ENCODE results near the gene MYCBP.
"Not testable (repeated sequence)": the region's sequence is repeated elsewhere in the genome, so short reads cannot be mapped to it uniquely, and the experiment has no call there.

The MYCBP gene, protein sequence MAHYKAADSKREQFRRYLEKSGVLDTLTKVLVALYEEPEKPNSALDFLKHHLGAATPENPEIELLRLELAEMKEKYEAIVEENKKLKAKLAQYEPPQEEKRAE

DNA sequence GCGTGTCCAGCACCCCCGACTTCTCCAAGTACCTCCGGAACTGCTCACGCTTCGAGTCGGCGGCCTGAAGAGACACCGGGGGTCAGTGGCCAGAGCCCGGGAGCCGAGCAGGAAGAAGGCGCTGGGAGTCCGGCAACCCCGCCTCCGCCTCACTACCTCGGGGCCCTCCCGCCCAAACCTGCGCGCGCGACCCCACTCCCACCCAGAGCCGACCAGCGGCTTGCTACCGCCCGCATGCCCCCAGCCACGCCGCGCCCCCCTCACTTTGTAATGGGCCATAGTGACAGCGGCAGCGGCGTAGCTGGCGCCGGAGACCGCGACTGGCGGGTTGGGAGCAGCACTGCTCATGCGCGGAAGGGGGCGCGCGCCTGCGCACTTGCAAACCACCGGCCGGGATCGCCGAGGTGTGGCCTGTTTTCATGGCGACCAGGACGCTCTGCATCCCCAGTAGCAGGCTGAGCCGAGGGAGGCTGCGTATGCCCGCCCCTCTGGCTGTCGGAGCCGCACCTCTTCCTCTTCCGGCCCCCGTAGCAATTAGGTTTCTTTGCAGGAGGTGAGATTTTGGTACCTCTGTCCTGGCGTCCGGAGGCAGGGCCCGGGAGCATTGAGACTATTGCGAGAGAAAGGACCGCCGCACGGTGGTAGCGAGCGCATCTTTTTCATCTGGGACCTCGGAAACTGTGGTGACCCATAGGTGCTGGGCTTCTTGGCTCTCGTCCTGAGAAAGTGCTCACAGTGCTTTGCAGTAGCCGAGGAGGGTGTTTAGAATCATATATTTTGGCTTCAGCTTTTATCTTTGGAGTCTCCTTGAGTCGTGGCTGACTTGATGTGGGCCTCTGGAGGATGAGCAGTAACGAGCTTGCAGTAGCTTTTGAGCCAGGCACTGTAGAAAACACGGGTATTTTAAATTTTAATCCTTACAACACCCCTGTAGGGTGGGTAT lies at the start of gene MYCBP:
TSS of gene MYCBP (minus strand) at position 322 of the 943 bp plus-strand sequence. CDS start at position 279, 43 bp downstream.
- Mint-ChIP-seq H3K4me3 (peak within 1 kb of the TSS; percentile 83), H3K36me3 (ENCODE audit: insufficient read depth) (peaks cover 13% of the 10 kb centered on the region), H3K9me3 (no peaks in the 10 kb centered on the region), H3K27ac (ENCODE audit: low read depth) (peak within 1 kb of the TSS; percentile 82), H3K27me3 (no peaks in the 10 kb centered on the region), H3K4me1 (peaks cover 32% of the 10 kb centered on the region)
- peak; percentile 100 for ATAC-seq (replicated peaks; ENCODE audit: extremely low read depth, poor library complexity, severe bottlenecking)
- peak; percentile 94 to 97 for DNase-seq (ENCODE audit: low spot score in 2 of 2)

DNA sequence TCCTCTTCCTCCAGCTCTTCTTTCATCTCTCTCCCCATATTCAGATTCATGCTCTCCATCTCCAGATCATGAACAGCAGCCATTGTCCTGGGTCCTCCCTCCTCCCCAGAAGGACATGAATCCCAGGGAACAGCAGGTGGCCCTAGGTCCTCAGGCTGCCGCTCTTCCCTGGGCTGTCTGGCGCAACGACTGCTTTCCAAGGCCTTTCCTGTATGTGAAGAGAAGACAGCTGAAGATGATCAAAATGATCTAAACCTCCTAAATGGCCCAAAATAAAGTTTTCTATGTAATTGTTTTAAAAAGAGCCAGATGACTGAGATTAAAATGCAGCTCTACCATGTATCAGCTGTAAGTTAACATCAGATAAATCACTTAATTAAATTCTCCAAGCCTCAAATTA lies 46.0 kb upstream of the MYCBP start:
- H3K4me1 Mint-ChIP-seq: no peaks in the 10 kb centered on the region
- no peaks in the 10 kb centered on the region for H3K9me3 Mint-ChIP-seq
- no peak overlapping the region for H3K27ac Mint-ChIP-seq (ENCODE audit: low read depth)
- ATAC-seq (replicated peaks; ENCODE audit: extremely low read depth, poor library complexity, severe bottlenecking) (no peak), DNase-seq (ENCODE audit: low spot score in 2 of 2) (no peak)
- no peaks in the 10 kb centered on the region for H3K36me3 Mint-ChIP-seq (ENCODE audit: insufficient read depth)
- H3K27me3 Mint-ChIP-seq: no peaks in the 10 kb centered on the region
- no peak overlapping the region for H3K4me3 Mint-ChIP-seq

DNA sequence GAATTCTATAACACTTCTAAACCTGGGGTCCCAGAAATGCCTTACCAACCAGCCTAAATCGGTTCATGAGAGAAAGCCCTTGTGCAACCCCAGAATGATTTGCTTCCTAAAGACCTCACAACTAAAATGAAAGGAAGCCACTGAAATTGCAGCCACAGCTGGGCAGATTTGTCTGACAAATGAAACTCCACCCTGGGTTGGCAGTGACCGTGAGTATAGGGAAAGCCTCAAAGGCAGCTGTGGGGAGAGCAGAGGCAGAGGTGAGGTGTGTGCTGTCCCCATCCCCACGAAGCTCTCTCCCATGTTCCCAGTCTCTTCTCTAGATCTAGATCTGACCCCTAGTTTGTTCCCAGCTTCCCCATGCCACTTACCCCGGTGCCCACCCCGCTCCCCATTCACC lies 45.4 kb upstream of the MYCBP start:
- H3K9me3 Mint-ChIP-seq: no peaks in the 10 kb centered on the region
- H3K4me1 Mint-ChIP-seq: no peaks in the 10 kb centered on the region
- no peak overlapping the region for H3K27ac Mint-ChIP-seq (ENCODE audit: low read depth)
- DNase-seq (ENCODE audit: low spot score in 2 of 2) (no peak), ATAC-seq (replicated peaks; ENCODE audit: extremely low read depth, poor library complexity, severe bottlenecking) (no peak)
- no peak overlapping the region for H3K4me3 Mint-ChIP-seq
- no peaks in the 10 kb centered on the region for H3K36me3 Mint-ChIP-seq (ENCODE audit: insufficient read depth)
- H3K27me3 Mint-ChIP-seq: no peaks in the 10 kb centered on the region

DNA sequence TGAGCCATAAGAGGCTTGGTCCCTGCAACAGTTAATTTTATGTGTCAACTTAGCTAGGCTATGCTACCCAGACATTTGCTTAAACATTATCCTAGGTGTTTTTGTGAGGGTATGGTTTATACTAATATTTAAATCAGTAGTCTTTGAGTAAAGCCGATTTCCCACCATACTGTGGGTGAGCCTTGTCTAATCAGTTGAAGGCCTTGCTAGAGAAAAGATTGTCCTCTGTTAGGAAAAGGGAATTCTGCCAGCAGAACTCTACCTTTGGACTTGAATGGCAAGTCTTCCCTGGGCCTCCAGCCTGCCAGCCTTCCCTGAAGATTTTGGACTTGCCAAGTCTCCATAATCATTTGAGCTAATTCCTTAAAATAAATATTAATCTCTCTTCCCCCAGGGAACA lies 44.6 kb upstream of the MYCBP start:
- H3K27ac Mint-ChIP-seq (ENCODE audit: low read depth): no peak overlapping the region
- H3K36me3 Mint-ChIP-seq (ENCODE audit: insufficient read depth): no peaks in the 10 kb centered on the region
- DNase-seq (ENCODE audit: low spot score in 2 of 2): no peak
- no peaks in the 10 kb centered on the region for H3K27me3 Mint-ChIP-seq
- no peak overlapping the region for H3K4me3 Mint-ChIP-seq
- no peak for ATAC-seq (replicated peaks; ENCODE audit: extremely low read depth, poor library complexity, severe bottlenecking)
- no peaks in the 10 kb centered on the region for H3K9me3 Mint-ChIP-seq
- no peaks in the 10 kb centered on the region for H3K4me1 Mint-ChIP-seq

DNA sequence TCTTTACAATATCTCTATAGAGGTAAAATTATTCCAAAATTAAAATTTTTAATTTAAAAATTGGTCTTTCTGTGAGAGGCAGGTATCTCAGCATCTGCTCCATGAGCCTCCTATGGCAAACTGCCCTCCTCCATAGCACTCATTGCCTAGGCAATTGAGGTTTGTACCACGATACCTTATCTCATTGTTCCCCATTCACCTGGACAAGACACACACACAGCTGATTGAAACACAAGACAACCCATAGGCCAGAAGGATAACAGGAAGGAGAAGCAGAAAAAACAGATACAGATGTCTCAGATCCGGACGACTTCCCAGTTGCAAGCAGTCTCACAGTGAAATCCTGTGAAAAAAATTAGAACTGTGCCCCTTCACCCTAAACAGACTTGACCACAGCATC lies 44.2 kb upstream of the MYCBP start:
- ATAC-seq (replicated peaks; ENCODE audit: extremely low read depth, poor library complexity, severe bottlenecking) (no peak), DNase-seq (ENCODE audit: low spot score in 2 of 2) (no peak)
- H3K27me3 Mint-ChIP-seq: no peaks in the 10 kb centered on the region
- no peaks in the 10 kb centered on the region for H3K9me3 Mint-ChIP-seq
- no peaks in the 10 kb centered on the region for H3K36me3 Mint-ChIP-seq (ENCODE audit: insufficient read depth)
- H3K27ac Mint-ChIP-seq (ENCODE audit: low read depth): no peak overlapping the region
- no peak overlapping the region for H3K4me3 Mint-ChIP-seq
- no peaks in the 10 kb centered on the region for H3K4me1 Mint-ChIP-seq

DNA sequence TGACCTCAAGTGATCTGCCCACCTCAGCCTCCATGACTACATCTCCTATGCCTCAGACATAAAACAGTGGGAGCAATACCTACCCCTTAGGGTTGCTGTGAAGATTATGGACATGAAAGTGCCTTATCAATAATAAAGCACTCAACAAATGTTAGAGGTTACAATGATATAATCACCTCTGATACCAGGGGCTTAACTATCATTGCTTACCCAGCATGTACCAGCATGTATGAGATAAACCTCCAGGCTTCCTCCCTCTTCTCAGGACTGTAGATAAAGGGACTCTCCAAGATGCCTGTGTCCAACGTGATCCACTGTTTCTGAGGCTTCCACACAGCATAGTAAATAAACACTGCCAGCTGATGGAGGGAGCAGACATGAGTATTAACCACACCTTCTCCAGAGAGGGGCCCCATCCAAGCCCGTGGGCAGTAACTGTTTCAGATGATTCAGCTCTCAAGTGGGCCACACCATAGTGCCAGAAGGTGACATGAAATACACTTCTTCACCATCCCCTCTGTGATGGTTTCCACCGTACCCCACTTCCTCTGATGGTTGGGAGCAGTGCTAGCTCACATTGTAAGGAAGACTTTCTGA lies 42.3 kb upstream of the MYCBP start:
- Mint-ChIP-seq H3K4me3 (no peak overlapping the region), H3K9me3 (no peaks in the 10 kb centered on the region), H3K27me3 (no peaks in the 10 kb centered on the region), H3K27ac (ENCODE audit: low read depth) (no peak overlapping the region), H3K36me3 (ENCODE audit: insufficient read depth) (no peaks in the 10 kb centered on the region), H3K4me1 (no peaks in the 10 kb centered on the region)
- DNase-seq (ENCODE audit: low spot score in 2 of 2) (no peak), ATAC-seq (replicated peaks; ENCODE audit: extremely low read depth, poor library complexity, severe bottlenecking) (no peak)

DNA sequence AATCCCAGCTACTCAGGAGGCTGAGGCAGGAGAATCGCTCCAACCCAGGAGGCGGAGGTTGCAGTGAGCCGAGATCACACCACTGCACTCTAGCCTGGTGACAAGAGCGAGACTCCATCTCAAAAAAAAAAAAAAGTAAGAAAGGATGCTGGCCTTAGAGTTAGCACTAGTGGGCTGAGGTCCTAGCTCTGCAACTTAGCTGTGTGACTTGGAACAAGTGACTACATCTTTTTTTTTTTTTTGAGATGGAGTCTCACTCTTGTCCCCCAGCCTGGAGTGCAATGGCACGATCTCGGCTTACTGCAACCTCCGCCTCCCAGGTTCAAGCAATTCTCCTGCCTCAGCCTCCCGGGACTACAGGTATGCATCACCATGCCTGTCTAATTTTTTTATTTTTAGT lies 41.8 kb upstream of the MYCBP start:
- not testable (repeated sequence) for ATAC-seq (replicated peaks; ENCODE audit: extremely low read depth, poor library complexity, severe bottlenecking); H3K4me1 Mint-ChIP-seq; H3K27ac Mint-ChIP-seq (ENCODE audit: low read depth); H3K9me3 Mint-ChIP-seq; H3K27me3 Mint-ChIP-seq; H3K36me3 Mint-ChIP-seq (ENCODE audit: insufficient read depth); DNase-seq (ENCODE audit: low spot score in 2 of 2); H3K4me3 Mint-ChIP-seq

DNA sequence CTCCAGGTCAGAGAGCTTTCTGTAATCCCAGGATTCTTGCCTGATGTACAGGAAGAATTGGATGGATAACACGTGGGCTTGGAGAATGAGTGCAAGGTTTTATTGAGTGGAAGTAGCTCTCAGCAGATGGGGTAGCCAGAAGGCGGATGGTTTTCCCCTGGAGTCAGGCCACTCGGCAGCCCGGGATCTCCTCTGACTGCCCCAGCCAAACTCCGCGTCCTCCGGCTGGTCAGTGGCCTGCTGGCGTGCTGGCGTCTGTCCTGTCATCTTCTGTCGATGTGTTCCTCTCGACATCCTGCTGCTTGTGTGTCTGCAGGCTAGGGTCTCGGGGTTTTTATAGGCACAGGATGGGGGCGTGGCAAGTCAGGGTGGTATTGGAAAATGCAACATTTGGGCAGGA lies 35.7 kb upstream of the MYCBP start:
- H3K36me3 Mint-ChIP-seq (ENCODE audit: insufficient read depth): peaks cover 1% of the 10 kb centered on the region
- H3K27me3 Mint-ChIP-seq: no peaks in the 10 kb centered on the region
- no peak overlapping the region for H3K4me3 Mint-ChIP-seq
- no peak overlapping the region for H3K27ac Mint-ChIP-seq (ENCODE audit: low read depth)
- DNase-seq (ENCODE audit: low spot score in 2 of 2) (no peak), ATAC-seq (replicated peaks; ENCODE audit: extremely low read depth, poor library complexity, severe bottlenecking) (no peak)
- H3K4me1 Mint-ChIP-seq: no peaks in the 10 kb centered on the region
- H3K9me3 Mint-ChIP-seq: peaks cover 4% of the 10 kb centered on the region

DNA sequence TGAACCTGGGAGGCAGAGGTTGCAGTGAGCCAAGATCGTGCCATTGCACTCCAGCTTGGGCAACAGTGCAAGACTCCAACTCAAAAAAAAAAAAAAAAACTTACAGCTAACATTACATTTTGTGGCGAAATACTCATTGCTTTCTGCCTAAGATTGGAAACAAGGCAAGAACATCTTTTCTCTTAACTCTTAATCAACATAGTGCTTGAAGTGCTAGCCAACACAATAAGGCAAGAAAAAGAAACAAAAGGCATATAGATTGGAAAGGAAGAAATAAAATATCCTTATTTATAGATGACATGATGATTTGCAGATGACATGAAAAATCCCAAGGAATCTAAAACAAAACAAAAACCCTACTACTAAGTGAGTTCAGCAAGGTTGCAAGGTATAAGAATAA lies 32.8 kb upstream of the MYCBP start:
- ATAC-seq (replicated peaks; ENCODE audit: extremely low read depth, poor library complexity, severe bottlenecking) (no peak), DNase-seq (ENCODE audit: low spot score in 2 of 2) (no peak)
- H3K4me3 Mint-ChIP-seq: no peak overlapping the region
- H3K27ac Mint-ChIP-seq (ENCODE audit: low read depth): no peak overlapping the region
- peaks cover 1% of the 10 kb centered on the region for H3K36me3 Mint-ChIP-seq (ENCODE audit: insufficient read depth)
- H3K4me1 Mint-ChIP-seq: no peaks in the 10 kb centered on the region
- peaks cover 4% of the 10 kb centered on the region for H3K9me3 Mint-ChIP-seq
- no peaks in the 10 kb centered on the region for H3K27me3 Mint-ChIP-seq

DNA sequence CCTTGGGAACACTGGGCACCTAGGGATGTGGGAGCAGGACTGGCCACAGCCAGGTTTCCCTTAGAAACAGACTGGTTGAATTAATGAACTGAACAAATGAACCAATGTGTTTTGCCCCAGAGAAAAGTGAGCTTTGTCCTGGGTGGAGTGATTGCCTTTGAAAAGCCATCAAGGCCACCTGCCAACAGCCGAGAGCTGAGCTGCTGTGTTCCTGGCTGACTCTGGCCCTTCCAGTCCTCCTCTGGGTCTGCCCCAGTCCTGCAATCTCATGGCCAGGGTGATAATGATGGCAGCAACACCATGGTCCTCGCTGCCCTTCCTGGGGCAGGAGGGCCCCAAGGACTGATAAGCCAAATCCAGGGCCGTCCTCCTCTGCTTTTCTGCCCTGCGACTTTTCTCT lies 26.4 kb upstream of the MYCBP start:
- ATAC-seq (replicated peaks; ENCODE audit: extremely low read depth, poor library complexity, severe bottlenecking) (no peak), DNase-seq (ENCODE audit: low spot score in 2 of 2) (no peak)
- no peak overlapping the region for H3K4me3 Mint-ChIP-seq
- H3K9me3 Mint-ChIP-seq: no peaks in the 10 kb centered on the region
- H3K27ac Mint-ChIP-seq (ENCODE audit: low read depth): no peak overlapping the region
- H3K4me1 Mint-ChIP-seq: no peaks in the 10 kb centered on the region
- H3K36me3 Mint-ChIP-seq (ENCODE audit: insufficient read depth): no peaks in the 10 kb centered on the region
- H3K27me3 Mint-ChIP-seq: no peaks in the 10 kb centered on the region

DNA sequence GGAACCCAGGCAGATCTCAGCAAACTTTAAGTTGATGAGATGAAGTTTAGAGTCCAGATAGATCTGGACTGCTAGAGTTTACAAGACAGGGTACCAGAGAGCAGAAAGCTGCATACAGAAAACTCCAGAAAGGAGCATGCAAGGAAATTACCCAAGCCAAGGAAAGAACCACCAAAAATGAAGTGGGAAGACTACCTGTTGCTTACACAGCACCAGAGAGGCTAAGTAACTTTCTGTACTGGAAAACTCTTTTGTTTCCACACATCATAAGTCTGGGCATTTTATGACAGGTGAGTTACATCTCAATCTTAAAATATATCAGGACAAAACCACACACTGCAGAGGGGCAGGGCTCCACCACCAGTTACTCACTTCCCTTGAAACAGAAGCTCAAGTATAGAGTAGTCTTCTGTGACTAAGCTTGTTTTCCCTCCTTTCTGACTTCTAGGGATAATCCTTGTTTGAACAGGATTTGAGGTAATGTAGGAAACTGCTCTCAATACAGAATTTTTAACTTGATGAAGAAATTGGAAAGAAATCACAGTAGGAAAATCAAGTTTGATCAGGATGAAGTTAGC lies 25.6 kb upstream of the MYCBP start:
- no peak for ATAC-seq (replicated peaks; ENCODE audit: extremely low read depth, poor library complexity, severe bottlenecking)
- no peaks in the 10 kb centered on the region for H3K36me3 Mint-ChIP-seq (ENCODE audit: insufficient read depth)
- no peak overlapping the region for H3K4me3 Mint-ChIP-seq
- no peaks in the 10 kb centered on the region for H3K4me1 Mint-ChIP-seq
- no peaks in the 10 kb centered on the region for H3K27me3 Mint-ChIP-seq
- no peak overlapping the region for H3K27ac Mint-ChIP-seq (ENCODE audit: low read depth)
- DNase-seq (ENCODE audit: low spot score in 2 of 2): no peak
- H3K9me3 Mint-ChIP-seq: no peaks in the 10 kb centered on the region

DNA sequence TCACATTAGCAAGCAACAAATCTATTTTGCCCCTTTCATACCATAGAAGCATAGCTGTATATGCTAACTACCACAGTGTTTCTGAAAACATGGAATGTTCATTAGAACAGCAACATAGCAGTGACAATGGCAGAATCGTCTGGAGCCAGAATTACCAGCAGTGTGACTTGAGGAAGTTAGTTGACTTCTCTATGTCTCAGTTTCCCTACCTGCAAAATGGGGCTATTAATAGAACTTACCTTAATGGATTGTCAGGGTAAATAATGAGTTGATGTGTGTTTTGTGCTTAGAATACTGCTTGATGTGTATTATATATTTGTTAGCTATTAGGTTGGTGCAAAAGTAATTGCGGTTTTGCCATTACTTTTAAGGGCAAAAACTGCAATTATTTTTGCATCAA lies 23.0 kb upstream of the MYCBP start:
- ATAC-seq (replicated peaks; ENCODE audit: extremely low read depth, poor library complexity, severe bottlenecking): no peak
- Mint-ChIP-seq H3K4me1 (no peaks in the 10 kb centered on the region), H3K4me3 (no peak overlapping the region), H3K27ac (ENCODE audit: low read depth) (no peak overlapping the region), H3K27me3 (no peaks in the 10 kb centered on the region), H3K36me3 (ENCODE audit: insufficient read depth) (no peaks in the 10 kb centered on the region), H3K9me3 (no peaks in the 10 kb centered on the region)
- no peak for DNase-seq (ENCODE audit: low spot score in 2 of 2)

DNA sequence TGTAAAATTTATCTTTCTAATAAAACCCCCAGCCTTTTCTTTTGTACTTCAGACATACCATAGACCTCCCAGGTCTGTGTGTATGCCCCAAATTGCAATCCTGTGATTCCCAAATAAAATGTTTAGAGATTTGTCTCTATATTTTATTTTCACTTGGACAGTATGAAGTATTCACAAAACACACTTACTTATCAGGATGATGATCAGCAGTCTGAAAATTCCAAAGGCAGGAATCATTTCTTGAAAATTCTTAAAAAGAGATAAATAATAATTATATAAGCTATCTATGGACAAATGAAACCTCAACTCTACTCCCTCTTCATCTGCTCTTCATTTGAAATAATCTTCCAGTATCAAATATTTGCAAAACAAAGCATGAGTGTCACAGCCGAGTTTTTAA lies 19.8 kb upstream of the MYCBP start:
- no peak for ATAC-seq (replicated peaks; ENCODE audit: extremely low read depth, poor library complexity, severe bottlenecking)
- Mint-ChIP-seq H3K36me3 (ENCODE audit: insufficient read depth) (no peaks in the 10 kb centered on the region), H3K4me3 (no peak overlapping the region), H3K27me3 (no peaks in the 10 kb centered on the region), H3K4me1 (no peaks in the 10 kb centered on the region), H3K27ac (ENCODE audit: low read depth) (no peak overlapping the region), H3K9me3 (no peaks in the 10 kb centered on the region)
- DNase-seq (ENCODE audit: low spot score in 2 of 2): no peak
